ENCODE results near the gene ZFAND3.

GRCh38 chr6:37868447-37868825, 48.9 kb downstream of the ZFAND3 start:
- TF ChIP-seq, protein P1, sequence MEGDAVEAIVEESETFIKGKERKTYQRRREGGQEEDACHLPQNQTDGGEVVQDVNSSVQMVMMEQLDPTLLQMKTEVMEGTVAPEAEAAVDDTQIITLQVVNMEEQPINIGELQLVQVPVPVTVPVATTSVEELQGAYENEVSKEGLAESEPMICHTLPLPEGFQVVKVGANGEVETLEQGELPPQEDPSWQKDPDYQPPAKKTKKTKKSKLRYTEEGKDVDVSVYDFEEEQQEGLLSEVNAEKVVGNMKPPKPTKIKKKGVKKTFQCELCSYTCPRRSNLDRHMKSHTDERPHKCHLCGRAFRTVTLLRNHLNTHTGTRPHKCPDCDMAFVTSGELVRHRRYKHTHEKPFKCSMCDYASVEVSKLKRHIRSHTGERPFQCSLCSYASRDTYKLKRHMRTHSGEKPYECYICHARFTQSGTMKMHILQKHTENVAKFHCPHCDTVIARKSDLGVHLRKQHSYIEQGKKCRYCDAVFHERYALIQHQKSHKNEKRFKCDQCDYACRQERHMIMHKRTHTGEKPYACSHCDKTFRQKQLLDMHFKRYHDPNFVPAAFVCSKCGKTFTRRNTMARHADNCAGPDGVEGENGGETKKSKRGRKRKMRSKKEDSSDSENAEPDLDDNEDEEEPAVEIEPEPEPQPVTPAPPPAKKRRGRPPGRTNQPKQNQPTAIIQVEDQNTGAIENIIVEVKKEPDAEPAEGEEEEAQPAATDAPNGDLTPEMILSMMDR (conservative IDR thresholded peaks at IDR 0.05; ENCODE audit: low read depth in 2 of 2): no peak
- TF ChIP-seq REST (IDR thresholded peaks at IDR 0.05; ENCODE audit: unreplicated experiment) (no peak), EZH2 (IDR thresholded peaks at IDR 0.05; ENCODE audit: low read depth, unreplicated experiment) (no peak), POLR2AphosphoS5 (IDR thresholded peaks at IDR 0.05; ENCODE audit: low read depth) (no peak), ZNF331 (CRISPR knock-in tag; IDR thresholded peaks at IDR 0.05; ENCODE audit: low read depth) (no peak), ZNF114 (CRISPR knock-in tag; IDR thresholded peaks at IDR 0.05) (no peak), ETS1 (IDR thresholded peaks at IDR 0.05) (no peak), EZH2phosphoT487 (IDR thresholded peaks at IDR 0.05; ENCODE audit: unreplicated experiment) (no peak)

All from GM23338 (cell line).